Measurements from ENCODE around the gene LMTK2.

LMTK2 gene

DNA sequence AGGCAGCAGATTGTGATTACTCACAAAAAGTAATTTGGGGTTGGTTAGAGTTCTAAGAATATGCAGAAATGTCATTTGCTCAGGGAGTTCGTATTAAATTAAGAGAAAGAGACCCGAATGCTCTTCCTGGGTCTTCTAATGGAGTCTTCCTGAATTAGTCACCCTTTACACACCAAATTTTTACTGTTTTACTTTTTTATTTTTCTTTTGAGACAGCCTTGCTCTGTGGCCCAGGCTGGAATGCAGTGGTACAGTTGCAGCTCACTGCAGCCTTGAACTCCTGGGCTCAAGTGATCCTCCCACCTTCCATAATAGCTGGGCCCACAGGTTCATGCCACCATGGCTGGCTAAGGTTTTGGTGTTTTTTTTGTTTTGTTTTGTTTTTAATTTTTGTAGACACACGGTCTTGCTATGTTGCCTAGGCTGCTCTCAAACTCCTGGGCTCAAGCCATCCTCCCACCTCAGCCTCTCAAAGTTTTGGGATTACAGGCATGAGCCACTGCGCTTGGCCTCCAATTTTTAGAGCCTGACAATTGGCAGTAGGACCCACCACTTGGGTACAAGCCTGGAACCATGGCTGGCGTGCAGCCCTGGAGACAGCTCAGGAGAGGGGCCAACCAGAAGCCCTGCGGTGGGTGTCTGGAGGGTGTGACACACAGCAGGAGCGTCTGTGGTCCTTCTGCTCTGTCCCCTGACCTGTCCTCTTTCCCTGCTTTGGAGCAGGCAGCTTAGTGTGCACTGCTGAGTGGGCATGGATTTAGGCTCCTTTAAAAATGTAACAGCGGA is 88.2 kb downstream of the LMTK2 start:
- DNase-seq (ENCODE audit: low read depth in 1 of 2, low spot score in 1 of 2), result no peak
- no peak for TF ChIP-seq JUND (IDR thresholded peaks at IDR 0.05; ENCODE audit: low read depth)

DNA sequence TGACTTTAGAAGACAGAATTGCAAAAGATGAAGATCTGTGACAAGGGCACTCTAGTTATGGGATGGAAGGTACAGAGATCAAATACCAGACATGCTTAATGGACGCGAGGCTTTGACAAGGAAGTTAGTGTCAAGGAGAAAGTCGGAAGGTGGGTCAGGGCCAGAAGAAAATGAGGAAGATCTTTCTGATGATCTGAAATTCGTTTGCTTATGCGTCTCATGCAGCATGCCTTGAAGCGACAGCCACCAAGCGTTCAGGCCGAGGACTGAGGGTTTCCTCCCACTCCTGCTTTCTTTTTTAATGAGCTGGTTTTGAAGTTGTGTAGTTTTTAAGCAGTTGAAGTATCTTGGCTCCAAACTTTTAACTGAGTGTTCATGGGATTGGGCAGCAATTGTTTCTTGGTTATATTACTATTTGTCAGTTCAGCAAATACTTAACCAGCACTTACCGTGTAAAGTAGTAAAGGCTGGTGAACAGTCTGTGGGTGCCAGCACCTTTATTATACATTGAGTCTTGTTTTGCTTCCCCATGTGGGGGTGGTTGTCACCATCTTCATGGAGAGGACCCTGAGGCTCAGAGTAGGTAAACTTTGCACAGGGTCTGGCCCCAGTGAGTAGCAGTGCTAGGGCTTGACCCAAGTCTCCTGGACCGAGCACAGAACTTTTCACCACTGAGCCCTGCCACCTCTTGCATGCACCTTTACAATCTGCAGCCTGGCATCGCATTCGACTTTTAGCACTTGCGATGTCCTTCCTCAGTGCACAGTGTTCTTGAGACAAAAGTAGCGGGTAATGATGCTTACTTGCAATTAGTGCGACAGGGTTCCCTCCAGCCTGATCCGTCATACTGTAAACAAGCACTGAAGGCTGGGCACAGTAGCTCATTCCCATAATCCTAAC is 90.3 kb downstream of the LMTK2 start:
- DNase-seq (ENCODE audit: low read depth in 1 of 2, low spot score in 1 of 2), result no peak
- no peak for TF ChIP-seq JUND (IDR thresholded peaks at IDR 0.05; ENCODE audit: low read depth)
- in situ Hi-C loops (cut with HindIII; ENCODE audit: low pct_unique_long_range_greater_than_20kb, low sequenced_read_pairs), result no loop called here

More for the DNA sequence above, 88.2 kb downstream of the LMTK2 start:
- in situ Hi-C loops (cut with HindIII; ENCODE audit: low pct_unique_long_range_greater_than_20kb, low sequenced_read_pairs), result no loop called here

DNA sequence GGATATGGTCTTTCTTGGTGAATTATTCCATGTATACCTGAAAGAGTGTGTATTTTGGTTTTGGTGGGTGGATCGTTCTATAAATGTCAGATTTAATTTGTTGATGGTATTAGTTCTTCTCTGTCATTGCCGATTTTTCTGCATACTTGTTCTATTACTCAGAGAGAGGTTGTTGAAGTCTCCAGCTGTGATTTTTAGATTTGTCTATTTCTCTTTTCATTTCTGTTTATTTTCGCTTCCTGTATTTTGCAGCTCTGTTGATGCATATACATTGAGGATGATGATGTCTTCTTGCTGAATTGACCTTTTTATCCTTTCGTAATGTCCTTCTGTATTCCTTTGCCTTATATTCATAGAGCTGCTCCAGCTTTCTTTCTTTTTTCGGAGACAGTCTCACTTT is 92.5 kb downstream of the LMTK2 start:
- in situ Hi-C loops (cut with HindIII; ENCODE audit: low pct_unique_long_range_greater_than_20kb, low sequenced_read_pairs), result no loop called here
- no peak for TF ChIP-seq JUND (IDR thresholded peaks at IDR 0.05; ENCODE audit: low read depth)
- DNase-seq (ENCODE audit: low read depth in 1 of 2, low spot score in 1 of 2), result no peak

DNA sequence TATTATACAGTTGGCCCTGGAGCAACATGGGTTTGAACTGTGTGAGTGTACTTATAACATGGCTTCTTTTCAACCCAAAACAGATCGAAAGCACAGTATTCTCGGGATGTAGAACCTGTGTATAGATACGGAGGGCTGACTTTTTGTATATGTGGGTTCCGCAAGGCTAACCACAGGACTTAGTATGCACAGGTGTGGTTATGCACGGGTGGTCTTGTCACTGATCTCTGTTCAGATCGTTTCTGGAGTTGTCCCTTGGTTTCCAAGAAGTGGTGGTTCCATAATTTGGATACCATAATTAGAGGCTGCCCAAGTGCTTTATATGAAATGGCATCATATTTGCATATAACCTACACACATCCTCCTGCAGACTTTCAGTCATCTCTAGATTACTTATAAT is 93.7 kb downstream of the LMTK2 start:
- TF ChIP-seq JUND (IDR thresholded peaks at IDR 0.05; ENCODE audit: low read depth), result no peak
- in situ Hi-C loops (cut with HindIII; ENCODE audit: low pct_unique_long_range_greater_than_20kb, low sequenced_read_pairs), result no loop called here
- DNase-seq (ENCODE audit: low read depth in 1 of 2, low spot score in 1 of 2), result no peak

DNA sequence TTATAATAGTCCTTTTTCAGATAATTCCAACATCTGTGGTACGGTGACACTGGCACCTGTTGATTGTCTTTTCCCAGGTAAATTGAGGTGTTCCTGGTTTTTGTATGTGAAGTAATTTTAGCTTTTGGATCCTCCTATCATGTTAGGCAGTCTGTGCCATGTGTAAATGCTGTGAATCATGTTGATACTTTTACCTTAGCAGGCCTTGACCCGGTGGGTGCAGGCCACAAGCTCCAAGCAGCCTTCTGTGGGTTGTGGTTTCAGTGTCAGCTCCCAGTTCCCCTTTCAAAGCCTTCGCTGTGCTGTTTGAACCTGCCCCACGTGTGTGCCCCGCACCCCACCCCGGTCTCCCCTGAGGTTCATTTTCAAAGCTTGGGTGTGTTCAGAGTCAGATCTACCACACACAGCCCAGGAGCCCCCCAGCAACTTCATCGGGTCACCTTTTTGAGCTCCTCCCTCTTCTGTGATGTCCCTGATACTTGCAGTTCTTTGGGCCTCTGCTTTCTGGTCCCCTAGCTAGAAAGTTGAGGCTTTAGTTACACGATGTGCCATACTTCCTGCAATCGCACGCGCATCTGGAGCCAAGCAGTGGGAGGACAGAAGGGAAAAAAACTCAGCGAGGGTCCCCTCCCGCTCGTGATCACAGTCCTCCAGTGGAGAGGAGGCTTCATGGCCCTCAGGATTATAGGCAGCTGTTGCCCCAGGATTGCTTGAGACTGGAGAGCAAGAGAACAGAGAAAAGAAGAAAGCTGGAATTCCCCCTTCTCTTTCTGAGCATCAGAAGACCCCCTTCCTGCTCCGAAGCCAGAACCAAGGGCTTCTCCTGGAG is 95.9 kb downstream of the LMTK2 start:
- no peak for DNase-seq (ENCODE audit: low read depth in 1 of 2, low spot score in 1 of 2)
- TF ChIP-seq JUND (IDR thresholded peaks at IDR 0.05; ENCODE audit: low read depth), result no peak
- in situ Hi-C loops (cut with HindIII; ENCODE audit: low pct_unique_long_range_greater_than_20kb, low sequenced_read_pairs), result no loop called here

DNA sequence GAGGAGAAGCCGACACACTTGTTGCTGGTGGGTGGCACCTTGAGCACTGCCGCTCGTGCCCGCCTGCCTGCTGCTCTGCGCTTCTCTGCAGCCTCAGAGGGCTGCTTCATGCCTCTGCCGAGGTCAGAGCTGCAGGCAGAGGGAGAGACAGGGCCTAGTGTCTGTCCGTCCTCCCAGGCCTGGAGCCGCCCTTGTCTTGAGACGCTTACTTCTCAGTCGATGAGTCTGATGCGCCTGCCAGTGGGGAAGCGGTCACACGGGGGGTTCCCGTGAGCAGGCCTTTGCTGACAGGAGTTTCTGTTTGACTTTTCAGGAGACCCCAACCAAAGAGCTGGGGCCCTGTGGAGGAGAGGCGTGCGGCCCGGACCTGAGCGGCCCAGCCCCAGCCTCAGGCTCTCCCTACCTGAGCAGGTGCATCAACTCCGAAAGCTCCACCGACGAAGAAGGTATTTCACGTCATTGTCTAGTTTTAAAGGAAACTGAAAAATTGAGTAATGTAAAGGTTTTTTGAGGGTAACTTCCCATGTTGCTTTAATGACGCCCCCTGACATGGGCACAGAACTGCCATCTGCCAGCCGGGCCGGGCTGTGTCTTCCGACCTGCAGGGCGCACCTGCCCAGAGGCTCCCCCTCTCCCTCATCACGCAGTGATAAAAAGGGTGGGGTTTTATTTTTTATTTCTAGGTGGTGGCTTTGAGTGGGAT is 96.8 kb downstream of the LMTK2 start:
- DNase-seq (ENCODE audit: low read depth in 1 of 2, low spot score in 1 of 2), result no peak
- no peak for TF ChIP-seq JUND (IDR thresholded peaks at IDR 0.05; ENCODE audit: low read depth)
- in situ Hi-C loops (cut with HindIII; ENCODE audit: low pct_unique_long_range_greater_than_20kb, low sequenced_read_pairs), result no loop called here

DNA sequence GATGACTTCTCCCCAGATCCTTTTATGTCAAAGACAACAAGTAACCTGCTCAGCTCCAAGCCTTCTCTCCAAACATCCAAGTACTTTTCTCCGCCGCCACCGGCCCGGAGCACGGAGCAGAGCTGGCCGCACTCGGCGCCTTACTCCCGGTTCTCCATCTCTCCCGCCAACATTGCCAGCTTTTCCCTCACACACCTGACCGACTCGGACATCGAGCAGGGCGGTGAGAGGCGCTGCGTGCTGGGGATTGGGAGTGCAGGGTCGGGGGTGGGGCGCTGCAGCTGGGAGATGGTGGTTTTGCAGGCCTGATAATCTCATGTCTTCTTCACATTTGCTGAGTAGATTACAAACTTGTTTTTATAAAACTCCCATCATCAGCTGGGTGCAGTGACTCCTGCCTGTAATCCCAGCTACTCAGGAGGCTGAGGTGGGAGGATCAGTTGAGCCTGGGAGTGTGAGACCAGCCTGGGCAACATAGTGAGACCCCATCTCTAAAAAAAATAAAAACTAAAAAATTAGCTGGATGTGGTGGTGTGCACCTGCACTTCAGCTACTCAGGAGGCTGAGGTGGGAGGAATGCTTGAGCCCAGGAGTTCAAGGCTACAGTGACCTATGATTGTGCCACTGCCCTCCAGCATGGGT is 97.4 kb downstream of the LMTK2 start:
- in situ Hi-C loops (cut with HindIII; ENCODE audit: low pct_unique_long_range_greater_than_20kb, low sequenced_read_pairs), result no loop called here
- DNase-seq (ENCODE audit: low read depth in 1 of 2, low spot score in 1 of 2), result no peak
- no peak for TF ChIP-seq JUND (IDR thresholded peaks at IDR 0.05; ENCODE audit: low read depth)

DNA sequence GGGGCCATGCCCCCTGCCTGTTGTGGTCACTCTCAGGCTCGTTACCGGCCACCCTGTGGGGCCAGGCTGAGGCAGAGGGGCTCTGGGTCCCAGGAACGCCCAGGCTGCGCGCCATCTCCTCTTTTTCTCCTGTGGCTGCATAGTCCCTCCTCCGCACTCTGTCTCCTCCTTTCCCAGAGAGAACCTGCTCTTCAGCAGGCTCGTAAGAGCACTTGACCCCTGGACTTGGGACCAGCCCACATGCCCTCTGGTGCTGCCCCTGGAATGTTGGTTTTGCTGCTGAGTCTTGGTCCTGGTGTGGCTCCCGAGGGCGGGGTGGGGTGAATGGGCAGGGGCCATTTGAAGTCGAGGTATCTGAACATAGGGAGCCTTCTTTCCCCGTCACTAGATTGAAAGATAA is 98.0 kb downstream of the LMTK2 start:
- in situ Hi-C loops (cut with HindIII; ENCODE audit: low pct_unique_long_range_greater_than_20kb, low sequenced_read_pairs), result no loop called here
- DNase-seq (ENCODE audit: low read depth in 1 of 2, low spot score in 1 of 2), result no peak
- no peak for TF ChIP-seq JUND (IDR thresholded peaks at IDR 0.05; ENCODE audit: low read depth)

DNA sequence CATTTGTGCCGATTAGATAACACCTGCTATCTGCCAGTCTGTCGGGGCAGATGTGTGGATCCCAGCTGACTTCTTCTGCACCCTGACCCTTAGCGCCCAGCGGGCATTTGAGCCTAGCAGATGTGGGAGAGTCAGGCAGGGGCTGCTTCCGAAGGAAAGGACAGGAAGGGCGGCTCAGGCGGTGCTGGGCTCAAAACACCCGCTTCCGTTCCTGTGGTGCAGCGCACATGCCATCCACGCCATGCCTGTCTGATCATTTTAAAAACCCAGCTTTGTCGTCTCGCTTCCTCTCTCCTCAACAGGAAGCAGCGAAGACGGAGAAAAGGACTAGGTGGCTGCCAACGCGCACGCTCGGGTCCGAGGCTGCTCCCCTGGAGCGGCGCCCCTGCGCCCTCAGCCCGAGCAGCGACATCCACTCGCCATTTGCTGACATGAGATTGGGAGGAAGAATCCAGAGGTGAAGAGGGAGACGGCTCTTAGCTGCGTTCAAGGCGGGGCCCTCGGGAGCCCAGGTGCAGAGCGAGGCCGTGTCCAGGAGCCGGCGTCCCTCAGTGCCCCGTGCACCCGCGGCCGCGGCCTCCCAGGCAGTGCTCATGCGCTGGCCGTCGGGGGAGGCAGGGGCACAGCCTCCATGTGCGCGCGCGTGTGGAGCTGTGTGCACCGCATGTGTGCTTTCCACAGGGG is 98.6 kb downstream of the LMTK2 start:
- in situ Hi-C loops (cut with HindIII; ENCODE audit: low pct_unique_long_range_greater_than_20kb, low sequenced_read_pairs), result no loop called here
- DNase-seq (ENCODE audit: low read depth in 1 of 2, low spot score in 1 of 2), result no peak
- no peak for TF ChIP-seq JUND (IDR thresholded peaks at IDR 0.05; ENCODE audit: low read depth)

DNA sequence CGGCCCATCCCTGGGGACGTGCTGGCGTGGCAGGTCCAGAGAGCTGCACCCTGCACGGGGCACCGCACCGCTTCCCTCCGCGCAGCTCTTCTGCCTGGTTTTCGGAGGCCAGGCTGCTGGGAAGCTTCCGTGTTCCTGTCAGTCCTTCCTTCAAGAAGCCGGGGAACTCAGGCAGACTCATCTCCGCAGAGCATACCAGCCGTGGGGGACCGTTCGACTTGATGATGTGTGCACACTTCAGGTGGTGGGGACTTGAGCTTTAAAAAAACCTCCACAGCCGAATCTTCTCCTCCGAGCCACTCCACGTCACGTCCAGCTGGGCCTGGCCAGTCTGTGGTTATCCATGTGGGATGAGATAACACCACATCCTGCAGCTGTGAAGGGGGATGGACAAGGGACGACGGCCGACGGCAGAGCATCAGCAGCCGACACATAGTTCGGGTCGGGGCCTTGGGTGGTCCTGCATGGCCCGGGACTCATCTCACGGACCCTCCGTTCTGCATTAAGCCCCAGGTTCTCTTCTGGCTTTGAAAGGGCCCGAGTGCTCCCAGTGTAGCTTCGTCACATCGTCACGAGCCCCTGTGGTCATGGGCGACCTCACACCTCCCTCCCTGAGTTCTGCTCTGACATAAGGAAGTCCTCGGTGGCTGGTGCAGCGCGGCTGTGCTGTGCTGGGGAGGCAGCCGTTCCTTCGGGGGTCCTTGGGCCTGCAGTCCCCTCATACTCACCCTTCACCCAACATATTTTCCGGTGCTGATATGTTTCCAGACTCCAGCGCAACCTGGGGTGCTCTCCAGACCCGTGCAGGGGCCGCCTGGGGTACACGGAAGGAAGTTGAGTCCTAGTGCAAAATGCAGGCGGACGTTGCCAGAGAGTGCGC is 100.0 kb downstream of the LMTK2 start:
- in situ Hi-C loops (cut with HindIII; ENCODE audit: low pct_unique_long_range_greater_than_20kb, low sequenced_read_pairs), result no loop called here
- no peak for TF ChIP-seq JUND (IDR thresholded peaks at IDR 0.05; ENCODE audit: low read depth)
- DNase-seq (ENCODE audit: low read depth in 1 of 2, low spot score in 1 of 2), result no peak

Data from T47D (cell line).